GM12878 (cell line): Measurements from ENCODE around the gene PSMB7.

ENCODE experiments used
- EP300 ChIP-seq, 2 experiments: fragments of 150-350 bp in 1 of 2; IDR thresholded peaks; 2 replicates each; pipeline ENCODE4 v1.6.1; 2011 to 2012; ENCODE audit warnings: low read depth in 2 of 2, low read length in 2 of 2, borderline replicate concordance in 1 of 2, improper control_type of control experiment in 1 of 2, inconsistent platforms in 1 of 2; ENCODE audit not compliant: control insufficient read depth in 1 of 2
- PML ChIP-seq: IDR thresholded peaks from 2 replicates; pipeline ENCODE4 v1.6.1; 2012; ENCODE audit warnings: low read length, inconsistent platforms
- YY1 ChIP-seq: IDR thresholded peaks from 2 replicates; pipeline ENCODE4 v1.6.1; 2011; ENCODE audit warnings: low read depth, mild to moderate bottlenecking, low read length

DNA sequence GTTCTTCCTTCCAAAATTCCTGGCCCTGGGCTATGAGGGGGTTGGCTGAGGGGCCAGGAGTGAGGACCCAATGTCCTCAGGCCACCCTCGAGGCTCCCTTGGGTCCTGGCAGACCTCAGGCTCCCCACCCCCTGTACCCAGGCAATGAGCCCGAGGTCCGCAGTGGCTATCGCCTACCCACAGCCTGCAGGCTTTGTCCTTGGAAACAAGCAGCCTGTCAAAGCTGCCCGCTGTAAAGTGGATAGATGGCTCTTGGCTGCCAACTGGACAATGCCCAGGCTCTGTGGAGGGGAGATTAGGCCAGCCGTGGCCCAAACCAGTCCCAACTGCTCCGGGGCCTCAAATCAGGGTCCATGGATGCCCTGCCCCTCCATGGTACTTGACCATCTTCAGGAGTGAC, 32.8 kb upstream of the PSMB7 start:
- TF ChIP-seq EP300 (IDR thresholded peaks at IDR 0.05; ENCODE audit: borderline replicate concordance in 1 of 2, control insufficient read depth in 1 of 2, low read depth in 2 of 2, low read length in 2 of 2) (no peak), YY1 (no peak), PML (no peak)
